Adrenal gland (tissue), 12 donors: ENCODE results near the gene MAD1L1. TPM values are rescaled to one million over a fixed set of nuclear protein-coding genes. Genes with fewer than 3 reads are reported as not detected.

Source experiments
- DNase-seq, 7 donors: peaks; one replicate each; pipeline ENCODE4 v3.0.0-alpha.2; 2019 to 2020
- H3K27ac ChIP-seq, 5 donors: fragments of 200-600 bp; sonication (generic) in 4 of 5; 1 replicate in 3 of 5; 2 replicates in 2 of 5; pipeline versions ENCODE4 v1.5.1 to v1.8.0; 2016 to 2020; ENCODE audit warnings: mild to moderate bottlenecking in 1 of 5
- H3K27me3 ChIP-seq: fragments of 200-600 bp; 2 replicates; pipeline ENCODE4 v1.8.0; 2021
- H3K36me3 ChIP-seq, 2 donors: fragments of 200-600 bp; replicated peaks in 1 of 2; 1 replicate in 1 of 2; 2 replicates in 1 of 2; pipeline versions ENCODE4 v1.5.1 to v1.8.0; 2018 to 2022
- H3K4me1 ChIP-seq, 2 donors: fragments of 200-600 bp; replicated peaks in 1 of 2; 1 replicate in 1 of 2; 2 replicates in 1 of 2; pipeline versions ENCODE4 v1.5.1 to v1.8.0; 2018 to 2021
- H3K4me3 ChIP-seq, 4 donors: fragments of 200-600 bp; sonication (generic) in 3 of 4; one replicate each; pipeline ENCODE4 v1.5.1; 2016 to 2018
- H3K9me3 ChIP-seq, 3 donors: fragments of 200-600 bp; sonication (generic) in 1 of 3; replicated peaks in 1 of 3; 1 replicate in 2 of 3; 2 replicates in 1 of 3; pipeline versions ENCODE4 v1.5.1 to v1.8.0; 2016 to 2021
- POLR2A ChIP-seq, 2 donors: fragments of 450-650 bp; IDR thresholded peaks; one replicate each; pipeline ENCODE4 v1.6.1; 2017; ENCODE audit warnings: antibody characterized with exemption in 2 of 2, mild to moderate bottlenecking in 2 of 2, moderate library complexity in 1 of 2
- WGBS, 4 donors: extraction: QIAGEN DNeasy Blood & Tissue Kit in 2 of 4; methylation state at CpG; one replicate each; pipeline versions ENCODE4 v1.1.5 to v1.1.7; 2013 to 2017; 5-methylcytosine and 5-hydroxymethylcytosine counted together
- intact Hi-C, 2 donors: fragments of 100-400 bp; cut with DNase I; formaldehyde crosslinking; loops; one replicate each; pipeline versions ENCODE4 v1.14.1 to v1.15.0; 2022 to 2023
- polyA plus RNA-seq, 3 donors: library from polyadenylated mRNA; stranded (reverse); fragments of 200-250 nt in 2 of 3; fragments of 350-450 nt in 1 of 3; fragmentation: Illumina TruSeq in 1 of 3; extraction: RNeasy Lipid Tissue Mini Kit (QIAGEN cat#74804) in 1 of 3; gene quantifications; one replicate each; pipeline ENCODE4 v1.2.3, GENCODE V29; 2013 to 2014
- total RNA-seq, 9 donors: library from RNA; depleted of rRNA in 4 of 9; stranded (reverse); fragments of >200 nt in 4 of 9; fragments of 120-200 nt in 1 of 9; fragmentation: NEBNext Ultra II Directional in 1 of 9; extraction: Animal tissue kit (Norgen Biotek cat#: 25700) in 1 of 9; gene quantifications; one replicate each; pipeline versions ENCODE4 v1.1.0 to v1.2.4, GENCODE V29; 2013 to 2023
- TF ChIP-seq, protein P1 (sequence below), 6 experiments: fragments of 450-650 bp in 4 of 6; fragments of 200-600 bp in 2 of 6; sonication (generic) in 1 of 6; IDR thresholded peaks; 1 replicate in 5 of 6; 2 replicates in 1 of 6; pipeline versions ENCODE4 v1.5.1 to v1.8.0; 2016 to 2021; ENCODE audit warnings: antibody characterized with exemption in 6 of 6, mild to moderate bottlenecking in 2 of 6, moderate library complexity in 1 of 6
- donor health status: healthy with polysubstance abuse.
- donor health status: Bipolar disorder and iron deficiency.
- donor health status: DM: yes; HTN: yes; CAD: no.
- donor health status: DM: no; HTN: no; CAD: no.
- donor health status: DM: no; HTN: no; CAD: no.
- donor health status: DM: yes; HTN: yes; CAD: no.

Gene MAD1L1
- total and polyA plus RNA-seq, 12 donors = 6.7 to 87.7 (median 28.9) TPM

GRCh38 chr7:2182461-2182860, 50.3 kb downstream of the MAD1L1 start:
- H3K27ac ChIP-seq = no peak overlapping the region
- no peak for DNase-seq
- TF ChIP-seq, protein P1, sequence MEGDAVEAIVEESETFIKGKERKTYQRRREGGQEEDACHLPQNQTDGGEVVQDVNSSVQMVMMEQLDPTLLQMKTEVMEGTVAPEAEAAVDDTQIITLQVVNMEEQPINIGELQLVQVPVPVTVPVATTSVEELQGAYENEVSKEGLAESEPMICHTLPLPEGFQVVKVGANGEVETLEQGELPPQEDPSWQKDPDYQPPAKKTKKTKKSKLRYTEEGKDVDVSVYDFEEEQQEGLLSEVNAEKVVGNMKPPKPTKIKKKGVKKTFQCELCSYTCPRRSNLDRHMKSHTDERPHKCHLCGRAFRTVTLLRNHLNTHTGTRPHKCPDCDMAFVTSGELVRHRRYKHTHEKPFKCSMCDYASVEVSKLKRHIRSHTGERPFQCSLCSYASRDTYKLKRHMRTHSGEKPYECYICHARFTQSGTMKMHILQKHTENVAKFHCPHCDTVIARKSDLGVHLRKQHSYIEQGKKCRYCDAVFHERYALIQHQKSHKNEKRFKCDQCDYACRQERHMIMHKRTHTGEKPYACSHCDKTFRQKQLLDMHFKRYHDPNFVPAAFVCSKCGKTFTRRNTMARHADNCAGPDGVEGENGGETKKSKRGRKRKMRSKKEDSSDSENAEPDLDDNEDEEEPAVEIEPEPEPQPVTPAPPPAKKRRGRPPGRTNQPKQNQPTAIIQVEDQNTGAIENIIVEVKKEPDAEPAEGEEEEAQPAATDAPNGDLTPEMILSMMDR (IDR thresholded peaks at IDR 0.05) = no peak
- TF ChIP-seq POLR2A (IDR thresholded peaks at IDR 0.05) = no peak
- H3K36me3 ChIP-seq = peaks cover 0 to 5% of the 10 kb centered on the region in 2 donors
- 95 to 97% (median 96%) methylated on average over 9 to 10 of the region's 10 CpGs for WGBS, 4 donors
- intact Hi-C loops = no loop called here
- no peaks in the 10 kb centered on the region for H3K4me1 ChIP-seq
- H3K4me3 ChIP-seq = no peak overlapping the region
- H3K9me3 ChIP-seq = no peaks in the 10 kb centered on the region
- no peaks in the 10 kb centered on the region for H3K27me3 ChIP-seq

DNA sequence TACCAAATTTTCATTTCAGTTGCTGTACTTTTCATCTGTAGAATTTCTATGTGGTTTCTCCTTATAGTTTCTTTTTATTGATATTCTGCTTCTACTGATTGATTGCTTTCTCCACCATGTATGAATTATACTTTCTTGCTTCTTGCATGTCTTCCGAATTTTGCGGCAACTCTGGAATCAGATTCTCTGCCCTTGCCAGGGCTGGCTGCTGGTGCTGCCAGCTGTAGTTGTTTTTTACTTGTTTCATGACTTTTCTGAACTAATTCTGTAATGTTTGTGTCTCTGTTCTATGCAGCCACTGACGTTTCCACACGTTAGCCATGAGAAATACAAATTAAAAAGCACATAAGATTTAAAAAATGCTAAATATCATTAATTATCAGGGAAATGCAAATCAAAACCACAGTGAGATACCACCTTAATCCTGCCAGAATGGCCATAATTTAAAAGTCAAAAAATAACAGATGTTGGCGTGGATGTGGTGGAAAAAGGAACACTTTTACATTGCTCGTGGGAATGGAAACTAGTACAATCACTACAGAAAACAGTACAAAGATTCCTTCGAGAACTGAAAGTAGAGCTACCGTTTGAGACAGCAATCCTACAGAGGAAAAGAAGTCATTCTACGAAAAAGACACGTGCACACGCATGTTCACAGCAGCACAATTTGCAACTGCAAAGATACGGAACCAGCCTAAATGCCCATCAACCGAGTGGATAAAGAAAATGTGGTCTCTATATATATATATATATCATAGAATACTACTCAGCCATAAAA, 51.5 kb downstream of the MAD1L1 start:
- H3K36me3 ChIP-seq = peaks cover 0 to 5% of the 10 kb centered on the region in 2 donors
- no peak for TF ChIP-seq POLR2A (IDR thresholded peaks at IDR 0.05)
- TF ChIP-seq, protein P1 (IDR thresholded peaks at IDR 0.05) = no peak
- intact Hi-C loops = no loop called here
- DNase-seq = no peak
- WGBS, 4 donors = 92 to 97% (median 94%) methylated on average over 13 of the region's 13 CpGs
- H3K4me1 ChIP-seq = no peaks in the 10 kb centered on the region
- no peaks in the 10 kb centered on the region for H3K27me3 ChIP-seq
- H3K4me3 ChIP-seq = no peak overlapping the region
- no peaks in the 10 kb centered on the region for H3K9me3 ChIP-seq
- no peak overlapping the region for H3K27ac ChIP-seq

GRCh38 chr7:2180081-2180480, 52.7 kb downstream of the MAD1L1 start:
- Histone ChIP-seq H3K27me3 (no peaks in the 10 kb centered on the region), H3K9me3 (no peaks in the 10 kb centered on the region), H3K4me3 (no peak overlapping the region), H3K36me3 (no peaks in the 10 kb centered on the region), H3K4me1 (no peaks in the 10 kb centered on the region), H3K27ac (no peak overlapping the region)
- 88 to 94% (median 92%) methylated on average over 8 of the region's 8 CpGs for WGBS, 4 donors
- TF ChIP-seq, protein P1 (IDR thresholded peaks at IDR 0.05) = no peak
- no peak for TF ChIP-seq POLR2A (IDR thresholded peaks at IDR 0.05)
- intact Hi-C loops = no loop called here
- DNase-seq = no peak

GRCh38 chr7:2175514-2175913, 57.2 kb downstream of the MAD1L1 start:
- Histone ChIP-seq H3K4me1 (no peaks in the 10 kb centered on the region), H3K9me3 (no peaks in the 10 kb centered on the region), H3K27me3 (no peaks in the 10 kb centered on the region), H3K4me3 (no peak overlapping the region), H3K36me3 (no peaks in the 10 kb centered on the region), H3K27ac (peak overlapping the region in 1 of 5 donors; percentile 55)
- WGBS, 4 donors = 63 to 68% (median 66%) methylated on average over 2 of the region's 2 CpGs
- no peak for TF ChIP-seq POLR2A (IDR thresholded peaks at IDR 0.05)
- intact Hi-C loops = no loop called here
- DNase-seq = peak in 4 of 7 donors; percentile 16 to 50 (median 42)

DNA sequence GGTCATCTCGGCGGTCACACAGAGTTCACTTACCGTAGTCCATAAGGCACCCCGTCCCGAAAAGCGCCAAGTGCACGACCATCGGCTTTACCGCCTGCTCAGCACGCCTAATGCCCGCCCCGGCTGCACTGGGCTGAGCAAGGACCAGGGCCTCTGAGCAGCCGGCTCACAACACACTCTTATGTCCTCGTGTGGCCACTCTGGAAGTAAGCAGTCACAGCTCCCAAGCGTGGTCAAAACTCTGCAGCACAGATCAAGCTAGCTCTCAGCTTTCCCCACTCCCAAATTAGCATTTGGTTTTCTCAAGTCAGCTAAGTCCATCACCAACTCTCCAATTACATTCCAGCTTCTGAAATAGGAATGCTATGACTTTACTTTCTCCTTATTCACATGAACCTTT, 57.7 kb downstream of the MAD1L1 start:
- WGBS, 4 donors = 82 to 97% (median 92%) methylated on average over 6 to 15 of the region's 15 CpGs
- no peak overlapping the region for H3K4me3 ChIP-seq
- H3K9me3 ChIP-seq = no peaks in the 10 kb centered on the region
- no peaks in the 10 kb centered on the region for H3K27me3 ChIP-seq
- H3K36me3 ChIP-seq = no peaks in the 10 kb centered on the region
- no peaks in the 10 kb centered on the region for H3K4me1 ChIP-seq
- TF ChIP-seq, protein P1 (IDR thresholded peaks at IDR 0.05) = no peak
- TF ChIP-seq POLR2A (IDR thresholded peaks at IDR 0.05) = no peak
- DNase-seq = no peak
- intact Hi-C loops = no loop called here
- peak overlapping the region in 1 of 5 donors; percentile 35 for H3K27ac ChIP-seq
